K562 (cell line): ENCODE measurements around the gene HNRNPLL. TPM values are rescaled to one million over a fixed set of nuclear protein-coding genes. Genes with fewer than 3 reads are reported as not detected.

Experiments used
- CBX2 ChIP-seq: fragments of 200-600 bp; sonication (generic); IDR thresholded peaks from one replicate; pipeline ENCODE4 v1.6.1; 2012; ENCODE audit warnings: mild to moderate bottlenecking, low read length, inconsistent platforms; ENCODE audit not compliant: insufficient read depth, poor library complexity, severe bottlenecking
- FOXA1 ChIP-seq: fragments of 450-650 bp; IDR thresholded peaks from 2 replicates; pipeline ENCODE4 v1.6.1; 2016; ENCODE audit warnings: mild to moderate bottlenecking, borderline replicate concordance
- FOXK2 ChIP-seq, 2 experiments: fragments of 450-650 bp; IDR thresholded peaks in 1 of 2; conservative IDR thresholded peaks in 1 of 2; 2 replicates each; pipeline ENCODE4 v1.6.1; 2016; ENCODE audit warnings: low read depth in 2 of 2, mild to moderate bottlenecking in 1 of 2
- MCM3 ChIP-seq: fragments of 450-650 bp; IDR thresholded peaks from 2 replicates; pipeline ENCODE4 v1.6.1; 2016
- MCM5 ChIP-seq: fragments of 450-650 bp; IDR thresholded peaks from 2 replicates; pipeline ENCODE4 v1.6.1; 2016; ENCODE audit warnings: low read depth
- NFE2L1 ChIP-seq: fragments of 450-650 bp; IDR thresholded peaks from 2 replicates; pipeline ENCODE4 v1.6.1; 2016; ENCODE audit warnings: missing genetic modification characterization, low read depth, mild to moderate bottlenecking, missing compliant biosample characterization, moderate library complexity, borderline replicate concordance
- PTTG1 ChIP-seq: fragments of 450-650 bp; IDR thresholded peaks from 2 replicates; pipeline ENCODE4 v1.6.1; 2016; ENCODE audit warnings: low read depth, mild to moderate bottlenecking, missing genetic modification characterization, missing compliant biosample characterization
- REST ChIP-seq, 2 experiments: fragments of 450-650 bp; formaldehyde crosslinking in 1 of 2; IDR thresholded peaks; 2 replicates each; pipeline versions ENCODE4 v1.4.0 to v1.6.1; 2014 to 2020; ENCODE audit warnings: mild to moderate bottlenecking in 2 of 2, borderline replicate concordance in 1 of 2, low read depth in 1 of 2
- SLC30A9 ChIP-seq: fragments of 250-450 bp; sonication (Bioruptor Pico); IDR thresholded peaks from 2 replicates; pipeline ENCODE4 v1.8.0; 2022; ENCODE audit warnings: mild to moderate bottlenecking, moderate library complexity
- THRA ChIP-seq: fragments of 450-650 bp; IDR thresholded peaks from 2 replicates; pipeline ENCODE4 v1.6.1; 2017; ENCODE audit warnings: mild to moderate bottlenecking, moderate library complexity
- XRCC4 ChIP-seq: IDR thresholded peaks from one replicate; pipeline ENCODE4 v1.6.1; 2011; ENCODE audit not compliant: insufficient read depth, insufficient read length; ENCODE audit errors: extremely low read depth
- XRCC5 ChIP-seq: fragments of 200-400 bp; formaldehyde crosslinking; IDR thresholded peaks from 2 replicates; pipeline ENCODE4 v1.6.1; 2017; ENCODE audit warnings: low read depth, mild to moderate bottlenecking, low read length
- ZNF518B ChIP-seq: fragments of 250-450 bp; sonication (Bioruptor Pico); IDR thresholded peaks from 2 replicates; pipeline ENCODE4 v1.5.0; 2021; ENCODE audit warnings: mild to moderate bottlenecking, moderate library complexity
- polyA plus RNA-seq, 8 experiments: library from polyadenylated mRNA; depleted of rRNA in 4 of 8; stranded (reverse) in 5 of 8; unstranded in 3 of 8; fragments of >200 nt; fragmentation: Nextera tagmentation in 2 of 8; fragmentation: Illumina TruSeq in 1 of 8; extraction: Ambion mirVana in 2 of 8; extraction: Trizol in 1 of 8; gene quantifications; 2 replicates each; pipeline versions ENCODE4 v1.2.1 to v1.2.3, GENCODE V29; 2011 to 2014; ENCODE audit warnings: inconsistent platforms in 1 of 8, missing spikeins in 1 of 8
- total RNA-seq, 7 experiments: library from RNA; depleted of rRNA in 6 of 7; stranded (reverse); fragments of >200 nt in 6 of 7; fragmentation: Illumina TruSeq in 2 of 7; extraction: Trizol in 2 of 7; gene quantifications; 2 replicates each; pipeline versions ENCODE4 v1.2.1 to v1.2.3, GENCODE V29; 2011 to 2021; ENCODE audit warnings: low replicate concordance in 1 of 7

The HNRNPLL gene
- total and polyA plus RNA-seq, 9 of the 15 experiments (the other 6 are each of a cell fraction or from before 2014, with no cell fraction given), result 19.8 to 135 (median 57.8) TPM

GRCh38 chr2:38603402-38604290 lies 918 bp upstream of the HNRNPLL start (continued):
- TF ChIP-seq XRCC5 (peak; percentile 41; the same call in 1 of the 2 replicates), PTTG1 (no peak), NFE2L1 (no peak), ZNF518B (CRISPR knock-in tag) (no peak), MCM3 (no peak), THRA (no peak), MCM5 (no peak), REST (IDR thresholded peaks at IDR 0.05; ENCODE audit: borderline replicate concordance) (peak; percentile 84), REST (CRISPR knock-in tag; IDR thresholded peaks at IDR 0.05; ENCODE audit: low read depth) (no peak), FOXA1 (no peak), XRCC4 (no peak), FOXK2 (conservative IDR thresholded peaks at IDR 0.05 in 1 of 2, IDR thresholded peaks at IDR 0.05 in 1 of 2; ENCODE audit: low read depth in 2 of 2) (no peak), SLC30A9 (CRISPR knock-in tag) (no peak), CBX2 (no peak)
